IMR-90 (cell line): Measurements from ENCODE around the gene ORMDL3. TPM values are rescaled to one million over a fixed set of nuclear protein-coding genes. Genes with fewer than 3 reads are reported as not detected.

Source experiments
- ATAC-seq: fragments of 200-7000 bp; cut with Tn5 transposase; 2 replicates; pipeline ENCODE4 v1.9.1; 2020; ENCODE audit warnings: low read depth, mild to moderate bottlenecking, moderate library complexity
- BruUV-seq: library from RNA; stranded (reverse); fragments of 400-500 nt; replicated peaks from 2 replicates; lab custom pipeline; 2021; lab: Mats Ljungman, UMichigan
- CTCF ChIA-PET: fragments of 300-600 bp; formaldehyde crosslinking; extraction: SDS; loops from one replicate; lab custom pipeline; 2021; ENCODE audit warnings: antibody characterized with exemption; lab: Yijun Ruan, JAX
- POLR2A ChIA-PET: fragments of 300-600 bp; sonication (Branson Sonifier 250); formaldehyde crosslinking; loops from one replicate; lab custom pipeline; 2022; ENCODE audit warnings: antibody characterized with exemption; ENCODE audit not compliant: unreplicated experiment; lab: Charles Lee
- DNase-seq: peaks from one replicate; pipeline ENCODE4 v3.0.0; 2013
- H2AFZ ChIP-seq: replicated peaks from 2 replicates; pipeline ENCODE3; 2013; ENCODE audit warnings: low read length, mild to moderate bottlenecking; ENCODE audit not compliant: poor library complexity
- H2AK5ac ChIP-seq: 2 replicates; pipeline ENCODE4 v1.6.1; 2013; ENCODE audit warnings: low read depth, low read length, inconsistent platforms
- H2AK9ac ChIP-seq: replicated peaks from 2 replicates; pipeline ENCODE3; 2013; ENCODE audit warnings: mild to moderate bottlenecking, low read depth, low read length, moderate library complexity; ENCODE audit not compliant: poor library complexity
- H2BK120ac ChIP-seq: 2 replicates; pipeline ENCODE4 v1.6.1; 2013; ENCODE audit warnings: low read depth, low read length, inconsistent platforms
- H2BK15ac ChIP-seq: 3 replicates; pipeline ENCODE4 v1.6.1; 2013; ENCODE audit warnings: low read depth, low read length, inconsistent platforms
- H2BK20ac ChIP-seq: 2 replicates; pipeline ENCODE4 v1.6.1; 2013; ENCODE audit warnings: low read depth, mild to moderate bottlenecking, inconsistent platforms, low read length, moderate library complexity
- H2BK5ac ChIP-seq: 2 replicates; pipeline ENCODE4 v1.6.1; 2013; ENCODE audit warnings: mild to moderate bottlenecking, low read depth, low read length, inconsistent platforms; ENCODE audit not compliant: poor library complexity, severe bottlenecking
- H3K14ac ChIP-seq: replicated peaks from 2 replicates; pipeline ENCODE4 v1.6.1; 2013; ENCODE audit warnings: low read depth, low read length, inconsistent platforms
- H3K18ac ChIP-seq: 2 replicates; pipeline ENCODE4 v1.6.1; 2013; ENCODE audit warnings: low read depth, low read length, control low read depth
- H3K23ac ChIP-seq: 2 replicates; pipeline ENCODE4 v1.6.1; 2013; ENCODE audit warnings: low read depth, low read length, inconsistent platforms
- H3K27ac ChIP-seq: 2 replicates; pipeline ENCODE4 v1.5.1; 2013; ENCODE audit warnings: mild to moderate bottlenecking, control low read depth, low read length; ENCODE audit not compliant: insufficient read depth
- H3K27me3 ChIP-seq: 2 replicates; pipeline ENCODE4 v1.6.1; 2013; ENCODE audit warnings: low read length; ENCODE audit not compliant: control insufficient read depth, insufficient read depth
- H3K36me3 ChIP-seq: 2 replicates; pipeline ENCODE4 v1.6.1; 2013; ENCODE audit warnings: low read length, mixed read lengths; ENCODE audit not compliant: control insufficient read depth, insufficient read depth
- H3K4ac ChIP-seq: 2 replicates; pipeline ENCODE4 v1.6.1; 2013; ENCODE audit warnings: low read depth, low read length, inconsistent platforms
- H3K4me1 ChIP-seq: 2 replicates; pipeline ENCODE4 v1.6.1; 2013; ENCODE audit warnings: low read length, mixed read lengths; ENCODE audit not compliant: control insufficient read depth, insufficient read depth
- H3K4me2 ChIP-seq: 2 replicates; pipeline ENCODE4 v1.6.1; 2013; ENCODE audit warnings: low read depth, mild to moderate bottlenecking, control low read depth, low read length, moderate library complexity
- H3K4me3 ChIP-seq: 2 replicates; pipeline ENCODE4 v1.5.1; 2013; ENCODE audit warnings: low read depth, mild to moderate bottlenecking, control low read depth, low read length, moderate library complexity; ENCODE audit not compliant: insufficient read depth
- H3K56ac ChIP-seq: 2 replicates; pipeline ENCODE4 v1.6.1; 2013; ENCODE audit warnings: low read length, inconsistent platforms; ENCODE audit not compliant: insufficient read depth; ENCODE audit errors: extremely low read depth
- H3K79me1 ChIP-seq, 2 experiments: 2 replicates each; pipeline ENCODE4 v1.6.1; 2013; ENCODE audit warnings: low read length in 2 of 2, inconsistent platforms in 1 of 2, low read depth in 1 of 2
- H3K9ac ChIP-seq: 2 replicates; pipeline ENCODE4 v1.6.1; 2013; ENCODE audit warnings: low read depth, low read length, control low read depth
- H3K9me1 ChIP-seq: 2 replicates; pipeline ENCODE4 v1.6.1; 2013; ENCODE audit warnings: low read length, inconsistent platforms; ENCODE audit not compliant: insufficient read depth
- H3K9me3 ChIP-seq: 2 replicates; pipeline ENCODE4 v1.6.1; 2013; ENCODE audit warnings: low read length; ENCODE audit not compliant: control insufficient read depth, insufficient read depth
- H4K20me1 ChIP-seq: 2 replicates; pipeline ENCODE4 v1.6.1; 2013; ENCODE audit warnings: low read length, inconsistent platforms; ENCODE audit not compliant: insufficient read depth
- H4K5ac ChIP-seq: 2 replicates; pipeline ENCODE4 v1.6.1; 2013; ENCODE audit warnings: mild to moderate bottlenecking, low read depth, low read length, control low read depth
- H4K8ac ChIP-seq, 2 experiments: 2 replicates each; pipeline ENCODE4 v1.6.1; 2013; ENCODE audit warnings: low read depth in 2 of 2, low read length in 2 of 2, control low read depth in 1 of 2, inconsistent platforms in 1 of 2
- H4K91ac ChIP-seq: 2 replicates; pipeline ENCODE4 v1.6.1; 2013; ENCODE audit warnings: low read depth, low read length, inconsistent platforms; ENCODE audit not compliant: insufficient read depth
- CEBPB ChIP-seq: IDR thresholded peaks from 2 replicates; pipeline ENCODE4 v1.6.1; 2012; ENCODE audit warnings: low read depth, low read length, improper control_type of control experiment
- ELK1 ChIP-seq: fragments of 150-350 bp; IDR thresholded peaks from 2 replicates; pipeline ENCODE4 v1.6.1; 2016; ENCODE audit warnings: low read depth, mild to moderate bottlenecking, low read length, moderate library complexity, borderline replicate concordance
- FOS ChIP-seq: fragments of 150-350 bp; IDR thresholded peaks from 2 replicates; pipeline ENCODE4 v1.6.1; 2016; ENCODE audit warnings: low read depth, low read length
- MAFK ChIP-seq: IDR thresholded peaks from 2 replicates; pipeline ENCODE4 v1.6.1; 2012; ENCODE audit warnings: low read depth, low read length, improper control_type of control experiment
- MAZ ChIP-seq: IDR thresholded peaks from 2 replicates; pipeline ENCODE4 v1.6.1; 2012; ENCODE audit warnings: low read depth, mild to moderate bottlenecking, low read length, improper control_type of control experiment, moderate library complexity, borderline replicate concordance
- MXI1 ChIP-seq: IDR thresholded peaks from 2 replicates; pipeline ENCODE4 v1.6.1; 2012; ENCODE audit warnings: low read depth, mild to moderate bottlenecking, low read length, moderate library complexity, borderline replicate concordance
- NFE2L2 ChIP-seq: fragments of 150-350 bp; IDR thresholded peaks from 2 replicates; pipeline ENCODE4 v1.6.1; 2016; ENCODE audit warnings: low read depth, mild to moderate bottlenecking, low read length
- RCOR1 ChIP-seq: IDR thresholded peaks from 2 replicates; pipeline ENCODE4 v1.6.1; 2012; ENCODE audit warnings: mild to moderate bottlenecking, low read length, improper control_type of control experiment; ENCODE audit not compliant: insufficient replicate concordance
- RFX5 ChIP-seq: IDR thresholded peaks from 2 replicates; pipeline ENCODE4 v1.8.0; 2012; ENCODE audit warnings: low read depth, mild to moderate bottlenecking, low read length, moderate library complexity
- SMC3 ChIP-seq: fragments of 150-350 bp; IDR thresholded peaks from 2 replicates; pipeline ENCODE4 v1.6.1; 2016; ENCODE audit warnings: low read depth, mild to moderate bottlenecking, antibody characterized with exemption, low read length, moderate library complexity
- USF2 ChIP-seq: fragments of 150-350 bp; IDR thresholded peaks from 2 replicates; pipeline ENCODE4 v1.6.1; 2017; ENCODE audit warnings: mild to moderate bottlenecking, antibody characterized with exemption, low read length, low read depth
- WGBS, 2 experiments: methylation state at CpG; one replicate each; pipeline versions ENCODE4 v1.1.5 to v1.1.7; 2013; ENCODE audit warnings: missing lambda C conversion rate in 2 of 2; ENCODE audit not compliant: insufficient read length in 1 of 2; ENCODE audit errors: extremely low coverage in 2 of 2; 5-methylcytosine and 5-hydroxymethylcytosine counted together
- dilution Hi-C: fragments of 300-500 bp; cut with HindIII; formaldehyde crosslinking; loops from one replicate; pipeline ENCODE4 v1.14.3; 2018; ENCODE audit warnings: low sequenced_read_pairs; ENCODE audit not compliant: unreplicated experiment
- in situ Hi-C: fragments of 300-500 bp; cut with MboI; formaldehyde crosslinking; loops from 3 replicates; pipeline ENCODE4 v1.14.3; 2019; ENCODE audit warnings: low sequenced_read_pairs, inconsistent platforms, mixed read lengths
- intact Hi-C: fragments of 100-400 bp; cut with micrococcal nuclease; formaldehyde crosslinking; loops from 2 replicates; pipeline ENCODE4 v1.10.0; 2022
- polyA plus RNA-seq, 3 experiments: library from polyadenylated mRNA; depleted of rRNA; stranded (reverse); fragments of >200 nt; gene quantifications; 2 replicates each; pipeline ENCODE4 v1.2.3, GENCODE V29; 2012; ENCODE audit warnings: low replicate concordance in 1 of 3
- total RNA-seq: library from RNA; depleted of rRNA; stranded (reverse); fragments of >200 nt; gene quantifications from 2 replicates; pipeline ENCODE4 v1.2.3, GENCODE V29; 2012
- TF ChIP-seq, protein P1 (sequence below): conservative IDR thresholded peaks from 2 replicates; pipeline ENCODE4 v1.5.1; 2012; ENCODE audit warnings: mild to moderate bottlenecking, low read depth, low read length, improper control_type of control experiment

Gene ORMDL3
- total and polyA plus RNA-seq, 2 of the 4 experiments (the other 2 are of a cell fraction), result 45.7 to 78.6 TPM

DNA sequence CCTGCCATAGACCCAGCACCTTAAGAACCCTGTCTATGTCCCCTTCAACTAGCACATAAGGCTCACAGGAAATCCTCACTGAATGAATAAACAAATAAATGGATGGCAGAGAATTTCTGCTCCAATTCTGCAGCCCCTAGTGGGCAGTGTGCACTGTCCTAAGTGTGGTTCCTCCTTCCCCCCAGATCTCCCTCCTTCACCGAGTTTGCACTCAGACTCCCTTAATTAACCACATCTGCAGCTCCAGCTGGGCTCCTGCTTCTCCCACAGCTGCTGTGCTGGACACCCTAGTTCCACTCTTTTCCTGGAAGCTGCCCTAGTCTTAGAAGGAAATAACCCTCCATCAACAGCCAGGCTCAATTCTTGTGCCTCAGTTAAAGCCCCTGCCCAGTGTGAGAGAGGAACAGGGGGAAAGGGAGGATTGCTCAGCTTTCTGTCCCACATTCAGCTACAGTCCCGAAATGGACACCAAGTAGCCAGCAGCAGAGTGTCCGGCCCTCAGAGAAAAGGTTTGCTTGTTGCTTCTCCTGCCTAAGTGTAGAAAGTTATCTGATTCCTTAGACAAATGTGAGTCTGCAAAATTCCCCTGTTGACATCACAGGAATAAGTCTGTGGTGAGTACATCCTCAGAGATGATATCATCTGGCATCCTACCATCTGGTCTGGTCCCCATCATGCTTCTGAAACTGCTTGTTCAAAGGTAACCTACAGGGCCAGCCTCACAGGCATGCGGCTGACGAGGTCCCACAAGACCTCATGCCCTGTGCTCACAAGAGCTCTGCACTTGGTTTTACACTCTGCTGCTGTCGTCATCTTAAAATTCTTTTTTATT is 12.4 kb upstream of the ORMDL3 start:
- POLR2A ChIA-PET, result no interaction called here
- no TSS peak for BruUV-seq
- TF ChIP-seq FOS (no peak), MAZ (no peak; the same call in 1 of the 2 replicates), USF2 (no peak), MXI1 (no peak), MAFK (peak; percentile 65), ELK1 (no peak), RFX5 (no peak), NFE2L2 (peak; percentile 82), CEBPB (0 out of 2 replicates have a peak, but pooled peaks have one; percentile 11), RCOR1 (no peak), SMC3 (peak; percentile 32)
- TF ChIP-seq, protein P1, sequence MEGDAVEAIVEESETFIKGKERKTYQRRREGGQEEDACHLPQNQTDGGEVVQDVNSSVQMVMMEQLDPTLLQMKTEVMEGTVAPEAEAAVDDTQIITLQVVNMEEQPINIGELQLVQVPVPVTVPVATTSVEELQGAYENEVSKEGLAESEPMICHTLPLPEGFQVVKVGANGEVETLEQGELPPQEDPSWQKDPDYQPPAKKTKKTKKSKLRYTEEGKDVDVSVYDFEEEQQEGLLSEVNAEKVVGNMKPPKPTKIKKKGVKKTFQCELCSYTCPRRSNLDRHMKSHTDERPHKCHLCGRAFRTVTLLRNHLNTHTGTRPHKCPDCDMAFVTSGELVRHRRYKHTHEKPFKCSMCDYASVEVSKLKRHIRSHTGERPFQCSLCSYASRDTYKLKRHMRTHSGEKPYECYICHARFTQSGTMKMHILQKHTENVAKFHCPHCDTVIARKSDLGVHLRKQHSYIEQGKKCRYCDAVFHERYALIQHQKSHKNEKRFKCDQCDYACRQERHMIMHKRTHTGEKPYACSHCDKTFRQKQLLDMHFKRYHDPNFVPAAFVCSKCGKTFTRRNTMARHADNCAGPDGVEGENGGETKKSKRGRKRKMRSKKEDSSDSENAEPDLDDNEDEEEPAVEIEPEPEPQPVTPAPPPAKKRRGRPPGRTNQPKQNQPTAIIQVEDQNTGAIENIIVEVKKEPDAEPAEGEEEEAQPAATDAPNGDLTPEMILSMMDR, result peak; percentile 66

More for the DNA sequence above, 12.4 kb upstream of the ORMDL3 start:
- no peaks in the 10 kb centered on the region for H3K9me3 ChIP-seq
- intact Hi-C loops (no loop called here), in situ Hi-C loops (no loop called here), dilution Hi-C loops (no loop called here)
- peak overlapping the region; percentile 83 for H3K27ac ChIP-seq
- H3K4me3 ChIP-seq, result 0 out of 2 replicates have a peak overlapping the region, but pooled peaks have one; percentile 4
- H2AFZ ChIP-seq, result peak overlapping the region; percentile 83
- peak overlapping the region; percentile 92 for H3K23ac ChIP-seq
- H3K4me2 ChIP-seq, result peak overlapping the region; percentile 72
- H2BK15ac ChIP-seq, result peak overlapping the region; percentile 62; the same call in 1 of the 3 replicates
- ATAC-seq, result peak; percentile 86
- CTCF ChIA-PET, result interaction anchor here (0.7 to 0.8 kb wide), 2 partner anchors 41 to 318 kb away, joined by 3 to 4 read pairs; partner anchors contain the start of gene PSMD3
- H3K18ac ChIP-seq, result peak overlapping the region; percentile 82
- 67% methylated on average over 3 of the region's 6 CpGs; no CpG with 5 or more reads in 1 of the 2 experiments for WGBS, 2 experiments
- peaks cover 15% of the 10 kb centered on the region for H3K4me1 ChIP-seq
- H3K9ac ChIP-seq, result peak overlapping the region; percentile 35; the same call in 1 of the 2 replicates
- peak overlapping the region; percentile 87 for H2BK5ac ChIP-seq
- peak overlapping the region; percentile 81 for H2BK20ac ChIP-seq
- peak overlapping the region; percentile 67 for H4K91ac ChIP-seq
- no peaks in the 10 kb centered on the region for H3K79me1 ChIP-seq
- peak overlapping the region; percentile 83 for H3K14ac ChIP-seq
- H2AK5ac ChIP-seq, result peak overlapping the region; percentile 87
- no peaks in the 10 kb centered on the region; the same call in 1 of the 2 replicates for H4K20me1 ChIP-seq
- peak overlapping the region; percentile 42 for H4K5ac ChIP-seq
- no peaks in the 10 kb centered on the region for H3K36me3 ChIP-seq
- H2BK120ac ChIP-seq, result peak overlapping the region; percentile 82
- H3K27me3 ChIP-seq, result no peaks in the 10 kb centered on the region
- peak overlapping the region; percentile 83 for H2AK9ac ChIP-seq
- peak; percentile 98 for DNase-seq
- peak overlapping the region; percentile 91 for H3K4ac ChIP-seq
- peaks cover 18% of the 10 kb centered on the region for H3K9me1 ChIP-seq
- peak overlapping the region; percentile 37; the same call in 1 of the 2 replicates for H3K56ac ChIP-seq
- H4K8ac ChIP-seq, result peak overlapping the region in 1 of 2 experiments; percentile 84; a peak in 2 of 4 replicates
